Hematopoietic multipotent progenitor cell treated with erythropoietin and hydrocortisone succinate and interleukin-3 and kit ligand, for 8 days (in vitro differentiated cells): ENCODE results near the gene STIP1.

Experiments
- DNase-seq: peaks from one replicate; pipeline ENCODE4 v3.0.0-alpha.2; 2015

The STIP1 gene

DNA sequence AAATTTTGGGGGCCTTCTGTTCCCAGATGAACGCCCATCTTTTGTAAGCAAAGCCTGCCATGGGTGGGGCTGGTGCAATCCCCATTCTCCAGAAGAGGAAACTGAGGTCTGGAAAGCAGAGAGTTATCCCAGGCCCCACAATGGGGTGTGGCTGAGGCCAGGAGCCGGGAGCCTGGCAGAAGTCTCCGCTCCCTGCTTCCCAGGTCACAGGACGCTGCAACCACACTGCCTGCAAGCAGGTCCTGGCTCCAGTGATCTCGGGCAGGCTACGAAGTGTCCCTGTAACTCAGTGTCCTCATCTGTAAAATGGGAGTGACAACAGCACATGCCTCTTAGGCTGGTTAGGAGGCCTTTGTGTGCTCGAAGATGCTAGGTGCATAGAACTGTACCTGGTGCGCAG lies 67.1 kb downstream of the STIP1 start:
- DNase-seq, result no peak

DNA sequence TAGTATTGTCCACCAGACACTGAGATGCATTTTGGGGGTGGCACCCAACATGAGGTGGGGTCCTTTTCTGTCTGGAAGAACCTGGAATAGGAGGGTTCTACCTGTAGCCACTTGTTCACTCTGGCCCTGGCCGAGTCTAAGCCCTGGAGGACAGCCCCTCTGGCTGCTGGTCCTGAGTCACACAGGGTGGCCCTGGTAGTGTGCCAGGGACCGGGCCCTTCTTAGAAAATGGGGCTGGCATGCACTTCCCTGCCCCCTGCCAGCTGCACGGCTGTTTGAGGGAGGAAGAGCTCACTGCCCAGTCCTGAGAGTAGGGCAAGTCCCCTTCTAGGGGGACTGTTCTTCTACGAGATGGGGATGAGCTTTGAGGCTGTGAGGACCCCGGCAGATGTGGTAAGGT lies 67.5 kb downstream of the STIP1 start:
- peak; percentile 67 for DNase-seq
